Fibroblast of the aortic adventitia (primary cell): Measurements from ENCODE around the gene TAS2R30. TPM values are rescaled to one million over a fixed set of nuclear protein-coding genes. Genes with fewer than 3 reads are reported as not detected.

ENCODE experiments used
- DNase-seq: peaks from one replicate; pipeline ENCODE4 v3.0.0-alpha.2; 2010; ENCODE audit warnings: low read depth
- H3K4me3 ChIP-seq: 2 replicates; pipeline ENCODE4 v1.5.1; 2011; ENCODE audit warnings: low read depth, mild to moderate bottlenecking, control low read depth, low read length, moderate library complexity
- total RNA-seq: library from RNA; depleted of rRNA; stranded (reverse); fragments of >200 nt; gene quantifications from 2 replicates; pipeline ENCODE4 v1.2.3, GENCODE V29; 2012; ENCODE audit warnings: low replicate concordance
- TF ChIP-seq, protein P1 (sequence below): IDR thresholded peaks from 2 replicates; pipeline ENCODE4 v1.5.1; 2011; ENCODE audit warnings: mild to moderate bottlenecking, low read length, control low read depth, inconsistent platforms; ENCODE audit not compliant: insufficient read depth

The TAS2R30 gene
- total RNA-seq, 1 donor, result 6.9 TPM

DNA sequence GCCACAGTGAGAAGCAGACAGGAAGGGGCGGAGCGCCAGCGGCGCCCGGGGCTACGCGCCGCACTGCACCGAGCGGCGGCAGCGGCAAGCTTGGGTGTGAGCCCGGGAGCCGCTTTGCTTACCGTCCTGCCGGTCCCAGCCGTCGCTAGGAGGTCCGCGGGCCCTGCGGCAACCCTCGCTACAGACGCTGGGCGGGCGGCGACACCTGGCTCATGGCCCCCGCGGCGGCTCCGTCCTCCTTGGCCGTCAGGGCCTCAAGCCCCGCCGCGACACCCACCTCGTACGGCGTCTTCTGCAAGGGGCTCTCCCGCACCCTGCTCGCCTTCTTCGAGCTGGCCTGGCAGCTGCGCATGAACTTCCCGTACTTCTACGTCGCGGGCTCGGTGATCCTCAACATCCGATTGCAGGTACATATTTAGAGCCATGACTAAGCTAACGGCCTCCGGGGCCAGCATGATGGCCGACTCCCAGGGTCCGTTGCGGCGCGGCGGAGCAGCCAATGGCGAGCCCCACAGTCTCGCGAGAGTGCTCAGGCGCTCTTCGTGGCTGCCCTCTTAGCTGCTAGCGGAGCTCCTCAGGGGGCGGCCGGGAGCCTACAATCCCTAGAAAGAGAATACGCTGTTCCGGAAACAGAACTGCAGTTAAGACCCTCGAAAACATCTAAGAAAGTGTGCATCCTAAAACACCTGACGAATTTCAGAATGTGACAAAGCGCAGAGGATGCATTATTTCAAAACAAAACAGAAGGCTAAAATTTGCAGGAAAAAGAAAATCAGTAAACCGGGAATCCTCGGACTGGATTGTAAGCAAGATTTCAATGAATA is 36.9 kb upstream of the TAS2R30 start, which contains the start of gene SMIM10L1:
Gene SMIM10L1 (plus strand): TSS at position 50 of the 824 bp plus-strand sequence. CDS start 163 bp downstream, at position 213.
- peak within 1 kb of the TSS; percentile 90 for H3K4me3 ChIP-seq
- DNase-seq, result peak; percentile 95
- TF ChIP-seq, protein P1, sequence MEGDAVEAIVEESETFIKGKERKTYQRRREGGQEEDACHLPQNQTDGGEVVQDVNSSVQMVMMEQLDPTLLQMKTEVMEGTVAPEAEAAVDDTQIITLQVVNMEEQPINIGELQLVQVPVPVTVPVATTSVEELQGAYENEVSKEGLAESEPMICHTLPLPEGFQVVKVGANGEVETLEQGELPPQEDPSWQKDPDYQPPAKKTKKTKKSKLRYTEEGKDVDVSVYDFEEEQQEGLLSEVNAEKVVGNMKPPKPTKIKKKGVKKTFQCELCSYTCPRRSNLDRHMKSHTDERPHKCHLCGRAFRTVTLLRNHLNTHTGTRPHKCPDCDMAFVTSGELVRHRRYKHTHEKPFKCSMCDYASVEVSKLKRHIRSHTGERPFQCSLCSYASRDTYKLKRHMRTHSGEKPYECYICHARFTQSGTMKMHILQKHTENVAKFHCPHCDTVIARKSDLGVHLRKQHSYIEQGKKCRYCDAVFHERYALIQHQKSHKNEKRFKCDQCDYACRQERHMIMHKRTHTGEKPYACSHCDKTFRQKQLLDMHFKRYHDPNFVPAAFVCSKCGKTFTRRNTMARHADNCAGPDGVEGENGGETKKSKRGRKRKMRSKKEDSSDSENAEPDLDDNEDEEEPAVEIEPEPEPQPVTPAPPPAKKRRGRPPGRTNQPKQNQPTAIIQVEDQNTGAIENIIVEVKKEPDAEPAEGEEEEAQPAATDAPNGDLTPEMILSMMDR, result peak; percentile 14

DNA sequence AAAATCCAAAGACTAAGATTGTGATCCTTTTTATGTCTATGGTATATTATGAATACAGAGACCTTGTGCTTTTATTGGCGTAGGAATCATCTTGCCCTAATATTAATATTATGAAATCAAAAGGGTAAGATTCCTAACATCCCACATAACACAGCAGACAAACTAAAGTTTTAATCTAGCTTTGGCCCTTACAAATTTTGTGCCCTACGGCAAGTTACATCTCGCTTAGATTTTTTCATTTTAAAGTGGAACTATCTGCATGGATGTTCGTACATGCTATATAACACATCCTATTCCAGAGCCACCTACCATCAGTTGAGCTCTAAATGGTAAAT is 36.3 kb upstream of the TAS2R30 start:
- TF ChIP-seq, protein P1, result no peak
- no peak for DNase-seq
- peak overlapping the region; percentile 90 for H3K4me3 ChIP-seq

- no peak for DNase-seq
- no peak overlapping the region for H3K4me3 ChIP-seq
- TF ChIP-seq, protein P1, result no peak
Measured at GRCh38 chr12:11166300-11166699, 31.9 kb upstream of the TAS2R30 start.

DNA sequence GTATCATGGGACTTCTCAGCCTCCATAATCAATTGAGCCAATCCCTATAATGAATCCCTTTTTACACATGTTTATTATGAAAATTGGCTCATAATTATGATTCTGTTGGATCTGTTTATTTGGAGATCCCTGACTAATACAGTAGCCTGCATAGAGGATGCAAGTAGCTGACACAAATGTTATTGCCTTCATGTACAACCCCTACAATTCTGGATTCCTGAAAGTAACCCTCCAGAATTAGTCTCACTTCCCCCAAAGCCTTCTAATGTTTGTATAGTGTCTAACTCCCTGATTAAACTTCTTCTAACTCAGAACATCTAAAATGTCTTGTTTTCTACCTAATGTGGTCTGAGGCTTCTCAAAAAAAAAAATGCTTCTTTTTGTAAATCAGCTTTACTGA is 29.9 kb upstream of the TAS2R30 start:
- no peak for DNase-seq
- TF ChIP-seq, protein P1, result no peak
- H3K4me3 ChIP-seq, result no peak overlapping the region

- DNase-seq, result no peak
- no peak overlapping the region for H3K4me3 ChIP-seq
- TF ChIP-seq, protein P1, result no peak
Measured at GRCh38 chr12:11162502-11162901, 28.1 kb upstream of the TAS2R30 start.

DNA sequence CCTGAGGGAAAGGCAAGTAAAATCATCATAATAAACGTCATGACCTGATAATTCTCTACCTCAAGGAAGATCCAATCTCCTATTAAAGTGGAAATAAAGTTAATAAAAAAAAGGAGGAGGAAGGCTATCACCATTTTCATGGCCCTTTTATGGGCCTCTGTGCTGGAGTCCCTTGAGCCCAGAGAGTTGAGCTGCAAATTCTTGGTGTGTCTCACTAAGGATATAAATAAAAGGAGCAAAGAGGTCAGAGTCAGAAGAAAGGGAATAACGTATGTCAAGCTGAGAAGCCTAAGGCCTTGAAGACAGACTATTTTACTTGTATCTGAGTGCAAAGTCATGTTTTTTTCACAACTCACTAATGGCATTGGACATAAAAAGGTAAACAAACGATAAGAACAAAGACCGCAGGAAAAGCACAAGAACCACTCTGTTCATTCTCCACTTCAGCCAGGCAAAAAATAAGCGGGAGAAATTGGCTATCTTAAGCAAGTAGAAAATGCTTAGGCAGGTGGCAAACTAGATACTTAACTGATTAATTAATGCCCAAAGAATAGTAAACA is 24.5 kb upstream of the TAS2R30 start:
- no peak for DNase-seq
- TF ChIP-seq, protein P1, result no peak
- no peak overlapping the region for H3K4me3 ChIP-seq
